Activated CD4-positive, alpha-beta T cell treated with anti-CD3 and anti-CD28 coated beads, Interleukin-2, amount 10 ng/mL, durations not matched to agents 24 days and 14 days (primary cell): ENCODE results near the gene WNT7A. TPM values are rescaled to one million over a fixed set of nuclear protein-coding genes. Genes with fewer than 3 reads are reported as not detected.

Experiments used
- DNase-seq: peaks from one replicate; pipeline ENCODE4 v3.0.0; 2022
- H3K27ac Mint-ChIP-seq: one replicate; pipeline ENCODE4 v1.8.0; 2022; ENCODE audit warnings: mild to moderate bottlenecking, mixed read lengths
- H3K27me3 Mint-ChIP-seq: one replicate; pipeline ENCODE4 v1.8.0; 2022; ENCODE audit warnings: mixed read lengths
- H3K36me3 Mint-ChIP-seq: one replicate; pipeline ENCODE4 v1.8.0; 2022; ENCODE audit warnings: low read depth, mild to moderate bottlenecking, mixed read lengths
- H3K4me1 Mint-ChIP-seq: one replicate; pipeline ENCODE4 v1.8.0; 2021; ENCODE audit warnings: mixed read lengths
- H3K4me3 Mint-ChIP-seq: one replicate; pipeline ENCODE4 v1.8.0; 2022; ENCODE audit warnings: mild to moderate bottlenecking, moderate library complexity, mixed read lengths
- H3K9me3 Mint-ChIP-seq: one replicate; pipeline ENCODE4 v1.8.0; 2021; ENCODE audit warnings: mixed read lengths
- intact Hi-C: fragments of 100-400 bp; cut with micrococcal nuclease; formaldehyde crosslinking; loops from one replicate; pipeline ENCODE4 v1.15.1; 2023
- total RNA-seq: library from RNA; stranded (reverse); gene quantifications from 2 replicates; pipeline ENCODE4 v1.2.3, GENCODE V29; 2022

Gene WNT7A
- total RNA-seq, 1 donor from 2014 or later = not detected

GRCh38 chr3:13812034-13812471, 67.8 kb downstream of the WNT7A start:
- H3K27ac Mint-ChIP-seq = no peak overlapping the region
- H3K27me3 Mint-ChIP-seq = no peaks in the 10 kb centered on the region
- H3K4me1 Mint-ChIP-seq = no peaks in the 10 kb centered on the region
- DNase-seq = no peak
- peaks cover 14% of the 10 kb centered on the region for H3K36me3 Mint-ChIP-seq
- no peak overlapping the region for H3K4me3 Mint-ChIP-seq
- H3K9me3 Mint-ChIP-seq = peaks cover 27% of the 10 kb centered on the region
- intact Hi-C loops = no loop called here

- Mint-ChIP-seq H3K4me1 (no peaks in the 10 kb centered on the region), H3K27me3 (no peaks in the 10 kb centered on the region), H3K36me3 (peaks cover 12% of the 10 kb centered on the region), H3K27ac (no peak overlapping the region), H3K4me3 (no peak overlapping the region), H3K9me3 (peaks cover 23% of the 10 kb centered on the region)
- intact Hi-C loops = no loop called here
- DNase-seq = no peak
Observed at GRCh38 chr3:13811614-13812013, 68.3 kb downstream of the WNT7A start.

DNA sequence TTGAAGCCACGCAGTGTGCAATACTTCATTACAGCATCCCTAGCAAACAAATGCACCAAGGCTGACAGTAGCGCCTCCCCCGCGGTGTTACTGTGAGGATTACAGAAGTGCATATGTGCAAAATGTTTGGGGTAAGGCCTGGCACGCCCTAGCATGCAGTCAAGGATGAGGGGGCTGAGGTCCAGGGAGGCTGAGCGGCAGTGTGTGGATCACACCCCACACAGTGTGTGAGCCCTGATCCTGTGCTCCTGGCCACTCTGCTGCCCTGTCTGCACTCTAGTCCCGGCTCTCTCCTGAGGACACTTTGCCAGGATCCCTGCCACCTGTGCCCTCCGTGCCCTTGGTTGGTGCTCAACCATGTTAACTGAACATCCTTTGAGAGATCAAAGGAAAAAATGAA, 71.3 kb downstream of the WNT7A start:
- Mint-ChIP-seq H3K4me3 (no peak overlapping the region), H3K4me1 (no peaks in the 10 kb centered on the region), H3K9me3 (peaks cover 5% of the 10 kb centered on the region), H3K36me3 (peaks cover 1% of the 10 kb centered on the region), H3K27me3 (no peaks in the 10 kb centered on the region), H3K27ac (no peak overlapping the region)
- no peak for DNase-seq
- intact Hi-C loops = no loop called here

GRCh38 chr3:13801361-13802204, 78.3 kb downstream of the WNT7A start:
- H3K4me3 Mint-ChIP-seq = no peak overlapping the region
- H3K36me3 Mint-ChIP-seq = no peaks in the 10 kb centered on the region
- no peak overlapping the region for H3K27ac Mint-ChIP-seq
- DNase-seq = no peak
- no peaks in the 10 kb centered on the region for H3K4me1 Mint-ChIP-seq
- intact Hi-C loops = no loop called here
- H3K9me3 Mint-ChIP-seq = no peaks in the 10 kb centered on the region
- H3K27me3 Mint-ChIP-seq = peaks cover 4% of the 10 kb centered on the region

DNA sequence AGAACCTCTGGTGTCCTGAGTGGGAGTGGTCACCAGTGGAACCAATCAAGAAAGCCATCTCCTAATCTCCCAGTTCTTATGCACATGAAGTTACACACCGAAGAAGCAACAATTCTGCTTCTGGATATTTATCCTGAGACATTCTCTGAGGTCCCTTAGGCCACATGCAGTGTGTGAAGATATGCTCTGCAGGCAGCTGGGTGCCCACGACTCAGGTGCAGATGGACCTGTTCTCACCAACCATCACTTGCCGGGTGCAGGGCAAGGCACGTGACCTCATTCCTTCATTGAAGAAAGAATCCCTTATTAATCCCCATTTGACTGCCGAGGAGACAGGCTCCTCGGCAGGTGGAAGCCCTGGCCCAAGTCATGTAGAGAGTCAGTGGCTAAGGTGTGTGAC, 79.8 kb downstream of the WNT7A start:
- Mint-ChIP-seq H3K27me3 (peaks cover 4% of the 10 kb centered on the region), H3K4me3 (no peak overlapping the region), H3K9me3 (no peaks in the 10 kb centered on the region), H3K36me3 (no peaks in the 10 kb centered on the region), H3K4me1 (no peaks in the 10 kb centered on the region), H3K27ac (no peak overlapping the region)
- intact Hi-C loops = no loop called here
- no peak for DNase-seq

GRCh38 chr3:13798401-13798800, 81.5 kb downstream of the WNT7A start:
- DNase-seq = no peak
- H3K4me1 Mint-ChIP-seq = no peaks in the 10 kb centered on the region
- no peaks in the 10 kb centered on the region for H3K9me3 Mint-ChIP-seq
- peaks cover 4% of the 10 kb centered on the region for H3K27me3 Mint-ChIP-seq
- H3K27ac Mint-ChIP-seq = no peak overlapping the region
- no peaks in the 10 kb centered on the region for H3K36me3 Mint-ChIP-seq
- no peak overlapping the region for H3K4me3 Mint-ChIP-seq
- intact Hi-C loops = no loop called here

GRCh38 chr3:13796701-13797460, 83.0 kb downstream of the WNT7A start:
- intact Hi-C loops = no loop called here
- Mint-ChIP-seq H3K27me3 (peaks cover 4% of the 10 kb centered on the region), H3K27ac (no peak overlapping the region), H3K9me3 (no peaks in the 10 kb centered on the region), H3K4me3 (no peak overlapping the region), H3K4me1 (no peaks in the 10 kb centered on the region), H3K36me3 (no peaks in the 10 kb centered on the region)
- no peak for DNase-seq

DNA sequence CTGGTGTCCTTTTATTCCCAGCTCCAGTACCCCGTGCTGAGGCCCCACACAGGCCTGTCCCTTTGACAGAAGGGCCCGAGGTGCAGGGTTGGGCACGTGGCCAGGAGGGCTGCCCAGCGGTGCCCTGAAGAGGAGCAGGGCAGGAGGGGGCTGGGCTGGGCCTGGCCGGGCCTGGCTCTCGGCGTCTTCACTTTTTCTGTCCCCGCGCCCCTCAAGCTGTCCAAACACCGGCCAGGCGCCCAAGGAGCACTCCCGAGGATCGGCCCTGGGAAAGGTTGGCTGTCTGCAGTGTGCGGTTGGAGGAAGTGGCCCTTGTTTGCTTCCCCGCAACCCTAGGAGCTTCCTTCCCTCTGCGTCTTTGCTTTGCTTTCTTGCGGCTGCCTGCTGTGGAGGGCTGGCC, 84.1 kb downstream of the WNT7A start:
- DNase-seq = no peak
- no peak overlapping the region for H3K4me3 Mint-ChIP-seq
- H3K27ac Mint-ChIP-seq = no peak overlapping the region
- H3K27me3 Mint-ChIP-seq = peaks cover 4% of the 10 kb centered on the region
- no peaks in the 10 kb centered on the region for H3K9me3 Mint-ChIP-seq
- intact Hi-C loops = no loop called here
- no peaks in the 10 kb centered on the region for H3K36me3 Mint-ChIP-seq
- no peaks in the 10 kb centered on the region for H3K4me1 Mint-ChIP-seq

- no peak overlapping the region for H3K27ac Mint-ChIP-seq
- peaks cover 4% of the 10 kb centered on the region for H3K27me3 Mint-ChIP-seq
- DNase-seq = no peak
- H3K36me3 Mint-ChIP-seq = no peaks in the 10 kb centered on the region
- no peak overlapping the region for H3K4me3 Mint-ChIP-seq
- intact Hi-C loops = no loop called here
- H3K4me1 Mint-ChIP-seq = no peaks in the 10 kb centered on the region
- H3K9me3 Mint-ChIP-seq = no peaks in the 10 kb centered on the region
Observed at GRCh38 chr3:13794322-13794721, 85.5 kb downstream of the WNT7A start.

DNA sequence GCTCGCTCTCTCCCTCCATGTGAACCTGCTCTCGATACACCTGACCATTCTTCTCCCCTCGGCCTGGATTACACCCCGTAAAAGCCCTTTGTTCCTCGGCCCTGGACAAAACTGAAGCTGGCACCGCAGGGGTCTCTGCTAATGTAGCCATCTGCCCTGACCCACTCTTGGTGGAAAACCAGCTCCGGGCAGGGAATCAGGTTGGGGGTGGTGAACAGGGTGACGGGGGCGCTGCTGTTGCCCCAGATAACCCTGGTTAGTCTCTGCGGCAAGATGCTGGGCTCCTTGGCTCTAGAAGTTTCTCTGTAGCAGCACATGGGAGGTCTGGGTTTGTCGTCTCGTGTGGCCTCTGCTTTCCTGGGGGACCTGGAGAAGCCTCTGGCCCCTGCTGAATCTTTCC, 86.4 kb downstream of the WNT7A start:
- Mint-ChIP-seq H3K27me3 (peaks cover 4% of the 10 kb centered on the region), H3K36me3 (no peaks in the 10 kb centered on the region), H3K27ac (no peak overlapping the region), H3K4me3 (no peak overlapping the region), H3K9me3 (no peaks in the 10 kb centered on the region), H3K4me1 (no peaks in the 10 kb centered on the region)
- intact Hi-C loops = no loop called here
- no peak for DNase-seq

DNA sequence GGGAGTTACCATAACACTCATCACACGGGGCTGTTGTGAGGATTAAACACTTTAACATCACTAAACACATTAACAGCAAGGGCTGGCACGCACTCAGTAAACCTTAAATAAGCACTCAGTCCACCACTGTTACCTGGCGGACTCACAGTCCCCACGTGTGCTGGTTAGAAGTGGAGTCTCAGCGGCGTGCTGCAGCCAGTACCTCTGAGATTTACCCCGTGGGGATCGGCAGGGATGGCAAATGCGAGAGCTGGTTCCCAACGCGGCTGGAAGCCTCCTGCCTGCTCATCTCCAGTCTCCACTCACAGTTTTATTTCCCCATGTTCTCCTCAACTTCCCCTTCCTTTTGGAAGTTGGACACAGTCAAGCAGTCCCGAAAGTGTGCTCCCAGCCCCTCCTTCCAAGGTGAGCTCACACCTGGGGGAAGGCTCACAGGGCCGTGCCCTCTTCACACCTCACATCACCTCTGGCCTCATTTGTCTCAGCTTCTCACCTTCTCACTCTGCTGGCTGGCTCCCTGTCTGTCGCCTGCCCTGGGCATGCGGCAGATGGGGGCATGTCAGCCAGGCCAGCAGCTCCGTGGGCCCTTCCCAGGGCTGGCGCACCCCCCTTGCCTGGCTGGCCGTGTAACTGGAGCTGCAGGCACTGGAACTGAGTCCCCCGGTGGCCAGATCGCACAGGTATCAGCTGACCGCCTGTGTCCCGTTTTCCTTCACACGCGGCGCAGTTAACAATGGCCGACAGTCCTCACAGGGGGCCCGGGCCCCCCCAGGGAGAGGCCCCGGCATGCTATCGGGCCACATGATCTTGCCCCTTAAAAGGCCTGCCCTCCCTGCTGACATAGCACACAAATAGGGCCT, 87.1 kb downstream of the WNT7A start:
- Mint-ChIP-seq H3K4me3 (no peak overlapping the region), H3K4me1 (no peaks in the 10 kb centered on the region), H3K27ac (no peak overlapping the region), H3K9me3 (no peaks in the 10 kb centered on the region), H3K36me3 (no peaks in the 10 kb centered on the region), H3K27me3 (peaks cover 4% of the 10 kb centered on the region)
- DNase-seq = no peak
- intact Hi-C loops = no loop called here

- H3K4me3 Mint-ChIP-seq = no peak overlapping the region
- no peak for DNase-seq
- no peak overlapping the region for H3K27ac Mint-ChIP-seq
- H3K9me3 Mint-ChIP-seq = no peaks in the 10 kb centered on the region
- intact Hi-C loops = no loop called here
- peaks cover 4% of the 10 kb centered on the region for H3K27me3 Mint-ChIP-seq
- H3K36me3 Mint-ChIP-seq = no peaks in the 10 kb centered on the region
- H3K4me1 Mint-ChIP-seq = no peaks in the 10 kb centered on the region
Observed at GRCh38 chr3:13792051-13792490, 87.8 kb downstream of the WNT7A start.

DNA sequence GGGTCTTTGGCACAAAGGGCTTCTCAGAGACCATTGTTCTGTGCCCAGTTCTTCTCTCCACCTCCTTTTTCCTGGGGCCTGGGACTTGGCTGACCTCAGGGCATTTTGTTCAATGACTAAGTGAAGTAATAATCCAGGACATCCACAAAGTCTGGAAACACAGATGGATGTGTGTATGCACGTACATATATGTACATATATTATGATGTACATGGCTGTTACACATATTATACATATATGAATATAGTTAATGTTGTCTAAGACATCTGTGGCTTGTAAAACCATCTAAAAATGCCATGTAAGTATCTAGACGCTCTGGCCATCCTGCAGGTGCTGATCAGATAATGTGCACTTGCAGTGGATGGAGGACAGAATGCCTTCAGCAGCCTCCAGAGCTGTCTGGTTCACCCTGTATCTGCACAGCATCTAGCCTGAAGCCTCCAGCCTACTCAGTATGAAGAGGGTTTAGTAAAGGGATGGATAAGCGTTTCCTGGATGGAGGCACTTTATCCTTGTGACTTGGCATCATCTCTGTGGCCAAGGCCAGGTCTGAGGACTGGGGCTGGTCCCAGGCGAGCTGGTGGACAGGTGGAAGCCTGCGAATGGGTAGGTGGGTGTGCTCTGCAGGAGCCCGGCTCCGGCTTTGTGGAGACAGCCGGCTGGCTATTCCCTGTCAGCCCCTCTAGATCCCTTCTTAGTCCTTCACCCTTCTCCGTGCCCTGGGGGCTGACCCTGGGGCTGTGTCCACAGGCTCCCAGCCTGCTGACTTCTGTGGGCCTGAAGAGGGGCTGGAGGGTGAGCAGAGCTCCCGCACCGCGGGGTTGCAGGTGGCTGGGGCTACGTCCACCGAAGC, 88.4 kb downstream of the WNT7A start:
- H3K4me1 Mint-ChIP-seq = no peaks in the 10 kb centered on the region
- H3K27me3 Mint-ChIP-seq = no peaks in the 10 kb centered on the region
- no peak overlapping the region for H3K4me3 Mint-ChIP-seq
- H3K9me3 Mint-ChIP-seq = no peaks in the 10 kb centered on the region
- H3K36me3 Mint-ChIP-seq = no peaks in the 10 kb centered on the region
- no peak for DNase-seq
- intact Hi-C loops = no loop called here
- H3K27ac Mint-ChIP-seq = no peak overlapping the region
